T-helper 22 cell (primary cell): ENCODE measurements around the gene HS6ST1.

Experiments
- DNase-seq: peaks from one replicate; pipeline ENCODE4 v3.0.0-alpha.2; 2020; ENCODE audit warnings: low read depth

The HS6ST1 gene

DNA sequence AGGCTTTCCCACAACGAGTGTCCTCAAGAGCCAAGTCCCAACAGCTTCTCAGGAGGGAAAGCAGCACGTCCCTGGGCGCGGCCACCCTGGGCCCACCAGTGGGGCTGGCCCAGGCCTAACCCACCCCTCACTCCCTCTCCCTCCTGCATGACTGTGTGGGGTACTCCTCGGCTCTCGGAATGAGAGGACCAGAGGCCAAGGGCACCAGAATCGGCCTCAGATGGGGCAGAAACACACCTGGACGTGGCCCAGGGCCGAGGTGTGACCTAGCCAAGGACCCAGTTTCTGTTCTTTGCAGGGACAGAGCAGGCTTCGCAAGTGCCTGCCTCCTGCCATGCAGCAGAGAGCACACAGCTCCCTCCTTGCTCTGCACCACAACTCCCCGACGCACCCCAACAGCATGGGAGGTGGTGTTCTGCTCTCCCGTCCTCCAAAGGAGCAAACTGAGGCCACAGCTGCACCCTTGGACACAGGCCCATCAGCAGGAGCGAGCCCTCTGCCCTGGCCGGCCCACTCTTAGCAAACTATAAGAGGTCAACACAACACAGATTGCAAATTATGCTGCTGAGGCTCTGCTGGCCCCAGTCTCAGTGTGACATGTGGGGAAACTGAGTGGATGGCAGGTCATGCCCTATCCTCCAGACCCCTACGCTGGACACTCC, 19.7 kb downstream of the HS6ST1 start:
- DNase-seq = no peak

- no peak for DNase-seq
Observed at GRCh38 chr2:128298286-128298685, 20.4 kb downstream of the HS6ST1 start.

DNA sequence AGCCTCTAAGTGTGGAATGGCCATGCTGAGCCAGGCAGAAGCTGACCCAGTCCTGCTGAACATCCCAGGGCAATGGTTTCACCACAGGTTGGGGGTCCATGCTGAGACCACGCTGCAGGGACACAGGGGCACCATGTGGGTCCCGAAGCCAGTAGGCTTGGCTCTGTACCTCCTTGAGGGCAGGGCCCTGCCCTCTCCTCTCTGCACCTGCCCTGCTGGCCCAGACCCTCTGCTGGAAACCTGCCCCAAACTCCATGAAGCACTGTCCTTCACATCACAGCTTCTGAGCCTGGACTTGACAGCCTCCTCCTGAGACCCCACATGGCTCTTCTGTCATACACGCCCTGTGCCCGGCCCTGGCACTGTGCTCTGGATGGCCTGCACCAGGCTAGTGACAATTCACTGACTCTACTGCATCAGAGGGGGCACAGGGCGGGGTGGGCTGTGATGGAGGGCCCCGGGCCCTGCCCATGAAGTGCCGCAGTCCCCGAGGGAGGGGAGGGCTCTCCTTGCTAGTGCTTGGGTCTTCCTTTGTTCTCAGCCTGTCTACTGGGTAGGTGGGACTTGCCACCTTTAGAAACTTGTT, 24.7 kb downstream of the HS6ST1 start:
- DNase-seq = no peak

DNA sequence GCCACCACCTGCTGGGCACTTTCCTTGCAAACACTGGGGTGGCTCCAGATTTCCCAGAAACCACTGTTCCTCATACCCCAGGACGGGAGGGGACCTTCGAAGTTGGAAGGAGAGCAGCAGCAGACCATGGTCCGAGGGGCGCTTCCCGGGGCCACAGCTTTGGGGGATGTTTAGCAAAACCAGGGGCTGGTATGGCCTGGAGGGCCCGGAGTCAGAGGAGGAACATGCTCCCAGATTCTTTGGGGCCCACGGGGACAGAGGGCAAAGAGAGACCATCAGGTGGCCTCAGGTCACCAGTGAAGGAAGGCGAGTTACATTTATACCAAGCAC, 25.3 kb downstream of the HS6ST1 start:
- DNase-seq = no peak

DNA sequence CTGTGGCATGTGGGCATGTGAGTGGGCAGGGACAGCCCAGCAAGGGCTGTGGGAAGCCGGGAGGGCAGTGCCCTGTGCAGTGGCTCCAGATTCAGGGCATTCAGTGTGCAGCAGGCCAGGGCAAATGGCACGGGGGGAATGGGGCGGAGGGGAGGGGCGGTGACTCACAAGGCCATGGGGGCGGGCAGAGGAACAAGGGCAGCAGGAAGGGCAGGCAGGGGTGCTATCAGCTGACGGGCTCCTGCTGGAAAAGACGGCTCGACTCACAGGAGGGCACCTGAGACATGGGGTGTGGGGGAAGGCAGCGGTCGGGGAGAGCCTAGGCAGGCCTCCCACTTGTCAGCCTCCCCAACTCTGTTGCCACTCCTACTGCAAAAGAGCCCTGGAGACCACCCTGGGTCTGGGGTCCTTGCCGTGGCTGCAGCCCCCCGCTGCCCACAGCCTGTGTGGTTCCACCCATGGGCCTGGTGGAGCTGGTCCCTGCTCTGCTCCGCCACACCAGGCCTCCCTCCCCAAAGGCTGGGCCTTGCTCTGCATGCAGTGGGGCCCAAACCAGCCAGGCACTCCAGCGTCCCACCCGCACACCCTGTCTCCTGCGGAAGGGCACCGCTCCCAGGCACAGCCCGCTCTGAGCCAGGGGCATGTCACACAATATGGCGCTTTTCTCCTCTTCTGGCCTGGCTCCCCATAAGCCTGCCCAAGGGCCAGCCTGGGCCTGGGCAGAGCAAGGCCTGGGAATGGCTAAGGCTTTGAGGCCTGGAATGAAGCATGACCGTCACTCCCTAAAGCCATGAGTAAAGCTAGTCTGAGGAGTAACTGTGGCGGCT, 25.9 kb downstream of the HS6ST1 start:
- no peak for DNase-seq

DNA sequence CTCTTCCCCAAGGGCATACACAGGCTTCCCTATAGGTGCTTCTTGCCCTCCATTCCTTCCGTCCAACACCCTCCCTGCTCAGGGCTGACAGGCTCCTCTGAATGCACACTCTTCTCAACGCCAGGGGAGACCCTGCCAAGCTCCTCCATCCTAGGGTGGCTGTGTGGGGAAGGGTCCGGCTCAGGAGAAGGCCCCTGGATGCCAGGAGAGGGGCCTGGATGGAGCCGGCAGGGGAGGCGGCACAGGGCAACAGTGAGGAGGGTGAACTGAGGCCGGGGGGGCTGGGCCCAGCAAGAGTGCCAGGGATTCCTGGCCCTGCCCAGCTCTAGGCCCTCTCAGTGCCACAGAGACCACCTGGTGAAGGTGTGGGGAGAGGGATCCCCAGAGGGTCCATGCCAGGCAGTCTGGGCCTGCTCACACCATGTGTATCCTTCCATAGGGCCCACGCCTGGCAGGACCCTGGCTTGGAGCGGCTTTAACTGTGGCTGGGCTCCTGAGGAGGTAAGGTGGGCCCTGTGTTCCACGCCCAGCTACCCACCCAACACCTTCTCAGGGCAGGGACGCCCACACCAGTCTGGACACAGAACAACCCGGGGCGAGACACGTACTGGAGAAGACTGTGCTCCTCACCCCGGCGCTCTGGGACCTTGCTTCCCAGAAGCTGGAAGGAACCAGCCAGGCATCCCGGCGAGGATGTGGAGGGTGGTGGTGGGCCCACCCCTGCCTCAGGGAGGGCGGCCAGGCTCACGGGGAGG, 26.6 kb downstream of the HS6ST1 start:
- no peak for DNase-seq

GRCh38 chr2:128291161-128291843, 27.4 kb downstream of the HS6ST1 start:
- DNase-seq = no peak

- no peak for DNase-seq
Observed at GRCh38 chr2:128290356-128290755, 28.3 kb downstream of the HS6ST1 start.

DNA sequence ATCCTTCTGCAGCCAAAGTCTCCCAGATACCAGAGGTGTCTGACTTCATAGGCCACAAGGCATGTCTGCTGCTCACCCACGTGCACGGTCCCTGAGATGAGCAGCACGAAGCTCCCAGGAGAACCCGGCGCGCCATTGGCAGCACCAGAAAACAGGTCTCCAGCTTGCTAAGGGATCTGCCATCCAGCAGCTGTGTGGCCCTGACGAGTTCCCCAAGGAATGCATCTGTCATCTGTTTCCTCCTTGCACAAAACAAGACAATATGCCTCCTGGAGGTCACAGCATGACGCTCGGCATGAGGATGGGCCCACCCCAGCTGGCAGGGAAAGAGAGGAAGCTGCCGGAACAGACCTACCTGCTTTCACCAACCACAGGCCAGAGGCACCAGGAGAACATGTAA, 29.2 kb downstream of the HS6ST1 start:
- no peak for DNase-seq

DNA sequence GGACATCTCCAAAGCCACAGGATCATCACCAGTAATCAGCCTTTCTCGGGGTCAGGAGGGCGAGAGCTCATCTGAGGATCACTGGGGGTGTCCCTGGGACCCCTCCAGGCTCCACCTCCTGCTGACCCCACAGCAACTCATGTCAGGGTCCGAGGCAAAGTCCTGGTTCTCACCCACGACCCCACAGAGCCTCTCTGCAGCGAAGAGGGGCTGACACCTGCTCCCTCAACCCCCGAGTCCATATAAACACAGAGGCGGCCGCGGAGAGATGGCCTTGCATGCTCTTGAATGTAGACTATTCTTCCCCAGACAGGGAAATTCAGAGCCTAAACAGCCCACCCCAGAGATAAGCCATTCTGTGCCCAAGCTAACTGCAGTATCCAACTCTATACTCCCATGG, 29.9 kb downstream of the HS6ST1 start:
- DNase-seq = no peak

DNA sequence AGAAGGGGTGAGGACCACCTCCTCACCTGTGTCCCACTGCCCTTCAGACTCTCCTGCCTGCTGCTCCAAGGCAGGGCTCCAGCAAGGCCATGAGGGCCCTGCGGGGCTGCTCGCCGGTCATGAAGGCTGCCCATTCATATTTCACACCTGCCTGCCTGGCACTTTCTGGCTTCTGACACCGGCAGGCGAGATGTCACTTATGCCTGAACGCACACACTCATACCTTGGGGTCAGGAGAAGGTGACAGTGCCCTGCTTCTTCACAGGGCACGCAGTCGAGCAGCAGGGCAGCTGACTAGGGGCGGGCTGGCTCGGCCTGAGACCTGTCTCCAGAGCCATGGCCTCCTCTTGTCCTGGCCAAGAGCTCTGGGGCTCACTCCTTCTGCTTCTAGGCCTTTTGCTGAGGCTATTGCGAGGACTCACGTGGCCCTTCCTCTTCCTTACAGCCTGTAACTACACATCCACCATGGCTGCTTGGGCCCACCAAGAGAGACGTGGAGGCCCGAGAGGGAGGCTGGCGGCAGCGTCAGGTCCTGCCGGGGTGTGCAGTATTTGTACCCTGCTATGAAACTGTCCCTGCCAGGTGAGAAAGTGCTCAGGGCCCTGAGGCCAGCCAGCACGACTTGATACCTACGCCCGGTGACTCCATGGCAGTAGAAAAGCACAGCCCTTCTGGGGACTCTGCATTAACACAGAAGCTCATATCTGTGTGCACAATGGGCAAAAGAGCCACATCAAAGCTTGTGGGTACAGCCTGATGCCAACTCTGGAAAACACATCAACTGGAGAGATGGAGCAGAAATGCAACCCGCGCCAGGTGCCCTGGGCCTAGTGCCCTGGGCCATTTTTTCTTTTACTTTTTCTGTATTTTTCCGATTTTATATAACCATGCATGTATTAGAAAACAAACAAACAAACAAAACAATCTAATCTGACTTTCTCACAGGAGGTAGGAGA, 30.6 kb downstream of the HS6ST1 start:
- no peak for DNase-seq

- DNase-seq = no peak
Observed at GRCh38 chr2:128286905-128287779, 31.5 kb downstream of the HS6ST1 start.

GRCh38 chr2:128286011-128286721, 32.5 kb downstream of the HS6ST1 start:
- DNase-seq = no peak

DNA sequence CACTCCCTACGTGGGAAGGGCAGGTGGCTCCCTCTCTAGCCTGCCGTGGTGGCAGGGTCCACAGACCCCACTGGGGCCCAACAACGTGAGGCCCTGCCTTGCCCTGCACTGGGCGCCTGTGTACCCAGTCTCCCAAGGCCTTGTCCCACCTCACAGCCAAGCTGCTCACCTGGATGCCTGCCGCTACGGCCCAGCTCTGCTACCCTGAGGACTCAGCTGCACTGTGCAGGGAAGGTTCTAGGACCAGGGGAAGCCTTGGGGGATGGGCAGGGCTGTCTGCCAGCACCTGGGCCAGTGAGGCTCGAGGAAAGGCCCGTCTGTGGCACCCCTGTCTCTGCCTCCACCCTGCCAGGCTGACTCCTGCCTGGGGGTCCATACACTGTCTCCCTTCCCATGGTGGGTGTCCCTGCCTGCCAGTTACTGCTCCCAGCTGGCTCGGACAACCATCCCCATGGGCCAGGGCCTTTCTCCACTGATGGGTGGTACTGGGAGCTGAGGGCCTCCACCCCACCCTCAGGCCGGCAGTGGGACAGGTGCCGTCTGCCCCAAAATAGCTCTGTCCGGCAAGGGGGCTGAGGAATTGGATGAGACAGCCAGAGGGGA, 33.2 kb downstream of the HS6ST1 start:
- DNase-seq = no peak

GRCh38 chr2:128284841-128285240, 33.8 kb downstream of the HS6ST1 start:
- DNase-seq = no peak

GRCh38 chr2:128284037-128284441, 34.6 kb downstream of the HS6ST1 start:
- DNase-seq = no peak

DNA sequence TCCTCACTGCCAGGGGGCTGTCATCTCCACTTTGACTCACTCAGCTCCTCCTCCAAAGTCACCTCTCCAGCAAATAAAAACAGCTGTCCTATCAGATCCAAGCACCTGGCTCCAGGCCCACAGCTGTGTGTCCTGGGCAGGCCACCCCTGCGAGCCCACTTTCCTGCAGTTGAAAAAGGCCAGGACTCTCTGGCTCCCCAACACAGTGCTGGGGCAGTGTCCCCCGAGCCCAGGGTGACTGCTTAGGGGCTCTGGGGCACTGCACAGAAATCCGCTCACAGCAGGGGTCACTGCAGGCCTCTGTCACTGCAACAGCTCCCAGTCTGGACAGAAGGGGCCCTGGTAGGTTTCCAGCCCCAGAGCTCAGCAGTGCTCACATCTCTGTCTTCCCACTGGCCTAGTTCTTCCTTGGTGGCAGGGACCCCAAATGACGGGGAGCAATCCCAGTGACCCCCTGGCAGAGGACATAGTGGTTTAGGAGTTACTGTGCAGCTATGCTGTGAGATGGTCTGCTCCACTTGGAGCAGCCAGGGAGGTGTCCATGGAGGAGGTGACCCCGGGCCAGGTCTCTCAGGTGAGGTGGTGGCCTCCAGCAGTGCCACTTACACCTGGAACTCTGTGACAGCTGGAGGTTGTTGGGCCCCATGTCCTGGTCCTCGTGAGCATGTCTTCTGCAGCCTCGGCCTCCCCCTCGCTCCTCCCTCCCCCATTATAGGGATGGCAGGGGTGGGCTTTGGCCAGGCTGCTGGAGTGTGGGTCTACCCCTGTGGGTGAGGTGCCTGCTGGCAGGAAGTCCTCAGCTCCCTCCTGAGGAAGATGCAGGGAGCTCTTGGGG, 35.5 kb downstream of the HS6ST1 start:
- DNase-seq = no peak
